NCI-H526 treated with DMSO at 0.1 percent for 48 hours (cell line): ENCODE data around the gene AMPD3.

Experiments used
- DNase-seq: peaks from one replicate; lab custom pipeline; 2025; lab: John Stamatoyannopoulos, UW

Gene AMPD3

DNA sequence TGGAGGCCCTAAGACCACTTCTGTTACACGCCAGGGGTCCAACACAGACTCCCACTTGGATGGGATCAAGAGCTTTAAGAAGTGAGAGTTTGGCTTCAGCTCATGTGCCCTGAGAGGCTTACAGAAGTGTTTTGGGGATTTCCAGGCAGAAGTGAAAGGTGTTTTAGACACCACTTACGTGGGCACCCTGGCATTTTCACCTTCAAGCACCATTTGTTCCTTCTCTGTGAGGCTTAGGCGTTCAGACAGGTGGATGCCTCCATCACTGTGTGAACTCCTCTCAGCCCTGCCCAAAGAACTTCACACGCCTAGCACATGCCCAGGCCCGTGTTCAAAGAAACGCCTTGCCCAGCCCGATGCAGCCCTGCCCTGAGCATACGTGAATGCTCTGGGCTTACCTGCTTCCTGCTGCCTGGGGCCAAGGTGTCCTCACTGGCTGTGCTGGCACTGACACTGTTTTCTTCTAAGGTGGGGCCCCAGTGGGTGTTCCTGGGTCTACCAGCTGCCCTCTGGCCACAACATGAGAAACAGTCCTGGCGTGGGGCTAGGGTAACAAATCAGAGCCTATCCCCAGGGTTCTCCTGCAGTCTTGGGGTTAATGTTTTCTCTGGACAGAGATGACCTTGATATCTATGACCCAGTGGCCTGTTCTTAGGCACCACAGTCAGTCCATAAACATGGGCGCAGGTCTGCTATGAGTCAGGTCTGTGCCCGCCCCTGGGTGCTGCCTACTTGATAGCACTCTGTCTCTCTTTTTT, 34.0 kb downstream of the AMPD3 start:
- no peak for DNase-seq

DNA sequence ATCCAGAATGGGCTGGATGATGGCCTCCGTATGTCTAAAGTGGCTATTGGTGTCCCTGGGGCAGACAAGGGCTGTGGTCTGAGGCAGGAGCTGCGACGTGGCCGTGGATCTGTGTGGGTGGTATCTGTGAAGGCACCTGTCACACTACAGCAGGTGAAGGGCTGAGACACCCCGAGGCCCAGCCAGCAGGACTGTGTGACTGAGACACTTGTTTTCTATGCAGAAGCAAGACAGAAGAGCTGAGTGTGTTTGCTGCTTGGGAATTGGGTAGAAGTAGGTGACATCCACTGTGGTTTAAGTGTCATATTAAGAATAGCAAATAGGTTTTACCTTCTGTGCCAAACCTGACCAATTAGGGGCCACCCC, 35.0 kb downstream of the AMPD3 start:
- DNase-seq: no peak

GRCh38 chr11:10490398-10491241, 35.6 kb downstream of the AMPD3 start:
- no peak for DNase-seq

DNA sequence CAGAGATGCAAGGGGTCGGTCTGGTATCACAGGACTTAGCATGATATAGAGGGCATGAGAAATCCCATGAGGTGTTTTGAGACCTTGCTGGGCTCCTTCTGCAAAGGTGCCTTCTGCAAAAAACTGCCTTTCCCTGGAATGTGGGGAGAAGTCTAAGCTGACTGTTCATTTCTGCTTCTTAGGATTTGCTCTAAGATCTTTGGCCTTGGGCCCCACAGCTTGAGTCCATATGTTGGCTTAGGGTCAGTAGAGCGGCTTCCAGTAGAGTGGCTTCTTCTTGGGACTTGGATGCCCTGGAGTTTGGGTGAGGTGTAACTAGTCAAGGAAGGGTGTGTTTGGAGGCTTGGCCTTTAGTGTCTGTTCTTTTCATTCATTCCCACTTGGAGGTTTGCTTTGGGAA, 37.0 kb downstream of the AMPD3 start:
- no peak for DNase-seq

DNA sequence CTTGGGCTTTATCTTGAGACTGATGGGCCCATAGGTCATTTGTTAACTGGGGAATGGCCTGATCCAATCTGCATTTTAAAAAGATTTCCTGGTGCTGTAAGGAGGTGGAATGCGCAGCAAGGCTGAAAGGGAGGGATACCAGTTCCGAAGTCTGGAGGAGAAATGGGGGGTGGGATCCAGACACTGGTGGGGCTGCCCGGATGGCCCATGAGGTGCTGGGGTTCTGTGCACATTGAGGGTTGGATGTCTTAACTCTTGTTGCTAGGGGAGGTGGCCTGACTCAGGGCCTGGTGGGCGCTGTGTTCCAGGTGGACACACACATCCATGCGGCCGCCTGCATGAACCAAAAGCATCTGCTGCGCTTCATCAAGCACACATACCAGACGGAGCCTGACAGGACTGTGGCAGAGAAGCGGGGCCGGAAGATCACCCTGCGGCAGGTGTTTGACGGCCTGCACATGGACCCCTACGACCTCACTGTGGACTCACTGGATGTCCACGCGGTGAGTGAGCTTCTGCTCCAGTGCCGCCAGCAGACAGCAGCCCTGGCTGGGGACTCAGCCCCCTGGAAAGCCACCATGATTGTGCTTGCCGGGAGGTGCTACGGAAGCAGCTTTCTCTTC, 38.1 kb downstream of the AMPD3 start:
- no peak for DNase-seq

- no peak for DNase-seq
Observed at GRCh38 chr11:10494636-10495463, 39.8 kb downstream of the AMPD3 start.

DNA sequence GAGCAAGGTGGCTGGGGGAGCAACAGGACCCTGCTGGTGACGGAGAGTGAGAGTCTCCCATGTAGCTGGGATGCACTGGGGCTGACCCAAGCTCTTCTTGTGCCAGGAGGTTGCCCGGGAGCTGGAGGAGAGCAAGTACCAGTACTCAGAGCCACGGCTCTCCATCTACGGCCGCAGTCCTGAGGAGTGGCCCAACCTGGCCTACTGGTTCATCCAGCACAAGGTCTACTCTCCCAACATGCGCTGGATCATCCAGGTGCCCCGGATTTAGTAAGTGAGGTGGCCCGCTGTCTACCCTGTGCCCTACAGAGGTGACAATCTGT, 40.4 kb downstream of the AMPD3 start:
- DNase-seq: no peak

GRCh38 chr11:10496296-10496936, 41.4 kb downstream of the AMPD3 start:
- no peak for DNase-seq

DNA sequence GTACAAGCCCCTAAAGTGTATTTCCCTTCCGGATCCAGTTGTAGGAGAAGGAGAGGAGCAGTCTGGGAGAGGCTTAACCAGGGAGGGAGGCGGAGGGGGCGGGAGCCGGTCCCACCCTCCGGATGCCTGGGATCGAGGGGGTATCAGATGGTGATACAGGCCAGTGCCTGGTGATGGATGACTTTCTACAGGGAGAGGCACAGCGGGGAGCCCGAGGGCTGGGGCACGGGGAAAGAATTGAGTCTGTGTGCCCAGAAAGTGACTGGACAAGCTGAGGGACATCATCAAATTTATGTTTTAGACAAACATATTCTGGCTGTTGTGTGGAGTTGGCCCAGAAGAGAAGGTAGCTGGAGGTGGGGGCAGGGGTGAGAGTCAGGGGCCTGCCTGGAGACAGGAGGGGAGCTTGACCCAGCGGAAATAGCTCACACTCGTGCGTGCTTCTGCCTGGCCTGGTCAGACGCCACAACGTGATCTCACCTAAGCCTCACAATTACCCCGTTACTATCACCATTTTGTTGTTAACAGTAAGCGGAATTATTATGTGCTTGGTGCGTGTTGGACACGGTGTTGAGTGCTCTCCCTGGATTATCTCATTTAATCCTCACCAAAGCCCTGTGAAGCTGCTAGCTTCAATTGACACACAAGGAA, 42.4 kb downstream of the AMPD3 start:
- DNase-seq: no peak

GRCh38 chr11:10498022-10498400, 42.9 kb downstream of the AMPD3 start:
- DNase-seq: no peak

DNA sequence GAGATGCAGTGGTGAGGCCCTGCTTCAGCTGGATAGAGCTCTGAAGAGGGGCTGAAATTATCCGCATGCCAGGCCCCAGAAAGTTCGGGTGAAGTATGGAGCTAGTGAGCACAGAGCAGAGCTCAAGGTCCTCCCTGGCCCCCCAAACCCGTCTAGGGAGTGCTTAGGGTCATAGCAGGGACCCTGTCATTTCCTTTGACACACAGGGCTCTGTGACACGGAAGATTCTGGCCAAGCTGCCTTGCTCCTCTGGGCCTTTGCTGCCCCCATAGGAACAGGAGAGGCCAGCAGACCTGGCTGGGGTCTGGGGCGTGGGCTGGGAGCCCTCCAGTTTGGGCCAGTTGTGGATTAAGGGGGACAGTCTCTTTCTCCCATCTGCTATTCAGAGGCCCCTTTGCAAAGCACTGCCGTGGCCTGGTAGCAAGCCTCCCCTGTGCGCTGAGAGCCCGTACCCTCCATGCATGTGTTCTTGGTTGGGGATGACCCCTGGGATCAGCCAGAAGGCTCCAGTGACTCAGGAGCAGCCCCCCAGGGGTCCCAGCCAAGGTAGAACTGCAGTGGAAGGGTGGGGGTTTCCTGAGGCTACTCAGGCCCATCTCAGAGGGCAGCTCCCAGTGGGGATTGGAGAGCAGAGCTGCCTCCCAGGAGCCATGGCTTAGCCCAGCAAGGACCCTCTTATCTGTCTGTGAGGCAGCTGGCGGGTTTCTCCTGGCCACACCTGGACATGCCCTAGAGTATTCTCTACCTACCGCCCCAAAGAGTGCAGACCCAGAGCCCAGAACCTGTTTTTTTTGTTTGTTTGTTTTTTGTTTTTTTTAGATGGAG, 43.6 kb downstream of the AMPD3 start:
- no peak for DNase-seq

DNA sequence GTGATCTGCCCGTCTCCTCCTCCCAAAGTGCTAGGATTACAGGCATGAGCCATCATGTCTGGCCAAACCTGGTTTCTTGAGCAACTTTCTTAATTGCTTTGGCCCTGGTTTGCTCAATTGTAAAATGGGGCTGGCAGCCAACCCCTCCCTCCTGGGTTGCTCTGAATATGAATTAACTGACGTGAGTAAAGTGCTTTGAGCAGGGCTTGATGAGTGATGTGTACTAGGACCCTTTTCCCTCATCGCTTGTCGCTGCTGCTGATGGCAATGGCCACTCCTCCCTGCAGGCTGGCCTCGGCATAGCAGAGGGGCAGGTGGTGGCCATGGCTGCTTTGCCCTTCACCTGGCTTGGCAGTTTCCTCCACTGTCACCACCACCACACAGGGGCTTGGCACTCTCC, 44.4 kb downstream of the AMPD3 start:
- no peak for DNase-seq

DNA sequence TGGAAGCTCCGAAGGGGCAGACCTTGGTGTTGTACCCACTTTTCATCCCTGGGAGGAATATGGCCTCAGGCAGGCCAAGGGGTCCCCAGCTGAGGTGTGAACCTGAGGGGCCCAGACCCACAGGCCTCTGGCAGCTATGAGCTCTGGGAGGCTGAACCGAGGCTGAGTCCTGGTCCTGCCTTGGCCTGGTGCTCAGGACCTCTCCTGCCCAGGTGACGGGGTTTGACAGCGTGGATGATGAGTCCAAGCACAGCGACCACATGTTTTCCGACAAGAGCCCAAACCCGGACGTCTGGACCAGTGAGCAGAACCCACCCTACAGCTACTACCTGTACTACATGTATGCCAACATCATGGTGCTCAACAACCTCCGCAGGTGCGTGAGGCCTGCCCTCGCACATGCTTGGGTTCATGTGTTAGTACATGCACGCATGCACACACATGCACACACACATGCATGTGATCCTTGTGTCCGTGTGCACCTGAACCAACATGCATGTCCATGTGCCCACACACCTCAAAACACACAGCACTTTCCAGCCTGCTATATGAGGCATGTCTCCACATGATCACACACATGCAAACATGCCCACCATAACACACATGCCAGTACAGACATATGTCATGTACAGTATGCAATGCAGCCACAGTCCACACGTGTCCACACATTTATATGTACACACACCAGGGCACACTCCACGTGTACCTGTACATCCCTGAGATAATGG, 45.0 kb downstream of the AMPD3 start:
- no peak for DNase-seq

DNA sequence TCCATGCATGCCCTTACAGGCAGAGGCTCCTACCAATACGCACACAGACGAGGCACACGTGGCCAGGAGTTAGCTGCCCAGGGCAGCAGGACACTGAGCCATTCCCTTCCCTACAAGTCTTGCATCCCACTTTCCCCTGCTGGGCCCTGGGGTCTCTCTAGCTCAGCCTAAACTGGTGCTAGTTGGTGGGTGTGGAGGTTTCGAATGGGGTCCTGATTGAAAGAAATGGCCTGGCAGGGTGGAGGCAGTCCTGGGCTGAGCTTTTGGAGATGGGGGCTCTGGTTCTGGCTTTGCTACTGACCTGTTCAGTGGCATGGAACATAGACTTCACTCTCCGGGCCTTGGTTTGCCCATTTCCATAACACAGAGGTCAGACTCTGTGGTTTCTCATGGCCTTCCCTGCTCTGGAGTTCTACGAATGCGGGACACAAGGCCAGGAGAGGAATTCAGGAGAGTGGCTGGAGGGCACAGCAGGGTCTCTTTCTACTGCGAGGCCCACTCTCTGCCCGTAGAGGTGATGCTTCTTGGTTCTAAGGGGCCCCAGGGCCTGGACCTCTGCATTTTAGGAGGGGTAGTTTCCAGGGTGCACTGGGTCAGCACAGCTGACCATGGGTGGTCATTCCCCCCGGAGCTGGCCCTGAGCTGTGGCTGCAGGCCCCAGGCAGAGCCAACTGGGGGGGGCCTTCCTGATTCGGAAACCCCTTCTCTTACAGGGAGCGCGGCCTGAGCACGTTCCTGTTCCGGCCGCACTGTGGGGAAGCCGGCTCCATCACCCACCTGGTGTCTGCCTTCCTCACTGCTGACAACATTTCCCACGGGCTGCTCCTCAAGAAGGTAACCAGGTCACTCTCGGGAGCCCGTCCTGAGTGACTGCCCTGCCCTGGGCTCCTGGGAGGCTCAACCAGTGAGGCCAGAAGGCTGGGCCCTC, 46.0 kb downstream of the AMPD3 start:
- DNase-seq: no peak

- no peak for DNase-seq
Observed at GRCh38 chr11:10502065-10502680, 47.1 kb downstream of the AMPD3 start.

- DNase-seq: no peak
Observed at GRCh38 chr11:10502770-10503169, 47.7 kb downstream of the AMPD3 start.

DNA sequence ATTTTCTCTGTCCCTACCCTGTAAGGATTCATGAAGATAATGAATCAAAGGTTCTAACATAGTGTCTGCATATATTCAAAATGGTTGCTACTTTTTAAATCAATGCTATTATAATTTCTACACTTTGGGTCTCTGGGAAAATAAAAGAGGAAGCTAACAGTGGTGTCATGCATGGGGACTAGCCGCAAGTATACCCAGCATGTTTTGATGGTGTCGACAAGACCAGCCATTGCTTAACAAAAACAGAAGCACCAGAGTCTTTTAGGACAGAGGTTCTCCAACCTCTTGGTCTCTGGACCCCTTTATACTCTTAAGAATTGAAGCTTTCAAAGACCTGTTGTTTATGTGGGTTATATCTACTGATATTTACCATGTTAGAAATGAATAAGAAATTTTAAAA, 48.2 kb downstream of the AMPD3 start:
- no peak for DNase-seq

DNA sequence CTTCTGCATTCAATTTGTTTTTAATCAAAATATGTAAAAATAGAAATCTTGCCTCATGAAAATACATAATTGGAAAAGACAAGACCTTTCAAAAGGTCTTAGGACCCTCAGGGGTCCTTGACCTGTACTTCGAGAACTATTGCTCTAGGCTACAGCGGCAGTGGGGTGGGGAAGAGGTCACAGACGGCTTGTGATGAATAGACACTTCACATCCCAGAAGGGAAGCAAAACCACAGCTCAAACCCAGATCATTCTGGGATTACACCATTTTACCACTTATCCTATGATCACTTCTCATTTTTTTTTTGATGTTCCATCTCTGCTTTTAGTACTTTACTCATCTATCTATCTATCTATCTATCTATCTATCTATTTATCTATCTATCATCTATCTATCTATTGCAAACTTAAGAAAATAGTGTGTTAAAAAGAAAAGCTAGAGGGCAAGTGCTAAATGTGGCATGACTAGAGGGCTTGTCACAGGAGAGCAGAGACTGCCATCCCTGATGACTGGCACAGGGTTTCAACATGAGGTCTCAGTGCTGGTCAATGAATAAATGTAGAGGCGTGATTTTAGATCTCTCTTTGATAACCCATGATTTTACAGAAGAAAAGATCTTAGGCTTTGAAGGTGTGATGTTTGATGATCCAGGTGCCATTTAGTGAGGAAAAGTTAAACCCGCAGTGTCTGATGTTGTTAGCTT, 48.9 kb downstream of the AMPD3 start:
- no peak for DNase-seq
